ENCODE data around the gene ERAL1.

DNA sequence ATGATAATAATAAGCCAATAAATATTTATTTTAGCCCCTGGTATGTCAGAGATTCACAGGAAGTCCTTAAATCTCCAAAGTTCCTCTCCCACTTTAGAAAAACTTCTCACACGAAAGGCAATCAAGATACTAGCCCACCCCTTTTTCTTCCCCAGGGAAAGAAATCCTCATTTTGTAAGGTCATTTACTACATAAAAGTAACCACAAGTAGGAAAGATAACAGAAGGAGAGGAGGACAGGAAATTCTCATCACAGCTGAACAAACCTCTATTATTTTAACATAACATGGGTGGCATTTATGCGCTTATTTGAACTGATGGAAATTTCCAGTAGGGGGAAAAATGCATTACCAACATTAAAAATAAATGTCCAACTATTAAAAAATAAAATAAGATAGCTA lies 15.6 kb upstream of the ERAL1 start:
- TF ChIP-seq CTCF (IDR thresholded peaks at IDR 0.05; ENCODE audit: insufficient read depth, low read length) = no peak
- TF ChIP-seq GABPA (IDR thresholded peaks at IDR 0.05; ENCODE audit: low read depth) = no peak
- TF ChIP-seq SPI1 (IDR thresholded peaks at IDR 0.05; ENCODE audit: borderline replicate concordance, low read depth) = no peak
- no peak for TF ChIP-seq POLR2AphosphoS5 (IDR thresholded peaks at IDR 0.05; ENCODE audit: low read depth)
